OCI-LY7 (cell line): ENCODE measurements around the gene MLPH.

Experiments used
- EZH2phosphoT487 ChIP-seq: fragments of 200-600 bp; sonication (generic); IDR thresholded peaks from 2 replicates; pipeline ENCODE4 v1.6.1; 2018; ENCODE audit warnings: low read depth, borderline replicate concordance, mild to moderate bottlenecking, mixed run types, antibody characterized with exemption, low read length, moderate library complexity, mixed read lengths
- TF ChIP-seq, protein P1 (sequence below): fragments of 200-600 bp; sonication (generic); conservative IDR thresholded peaks from 2 replicates; pipeline ENCODE4 v1.5.1; 2014; ENCODE audit warnings: mild to moderate bottlenecking, antibody characterized with exemption, low read length, moderate library complexity, mixed read lengths

DNA sequence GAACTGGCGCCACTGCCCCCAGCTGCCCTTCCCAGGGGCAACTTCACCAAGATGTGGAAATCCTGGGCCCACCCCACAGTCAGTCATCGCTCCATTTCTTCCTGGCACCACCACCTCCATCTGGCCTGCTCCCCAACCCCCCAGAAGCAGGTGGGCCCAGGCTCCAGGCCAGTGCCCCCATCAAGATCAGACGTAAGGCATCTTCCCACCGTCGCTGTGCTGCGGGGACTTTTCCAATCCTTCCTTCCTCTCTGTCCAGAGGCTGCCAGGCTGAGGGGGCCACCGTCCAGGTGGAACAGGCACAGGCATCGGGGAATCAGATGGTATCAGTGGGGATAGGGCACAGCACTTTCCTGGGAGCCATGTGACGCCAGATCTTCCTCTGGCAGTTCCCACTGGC is 87.4 kb downstream of the MLPH start:
- TF ChIP-seq, protein P1, sequence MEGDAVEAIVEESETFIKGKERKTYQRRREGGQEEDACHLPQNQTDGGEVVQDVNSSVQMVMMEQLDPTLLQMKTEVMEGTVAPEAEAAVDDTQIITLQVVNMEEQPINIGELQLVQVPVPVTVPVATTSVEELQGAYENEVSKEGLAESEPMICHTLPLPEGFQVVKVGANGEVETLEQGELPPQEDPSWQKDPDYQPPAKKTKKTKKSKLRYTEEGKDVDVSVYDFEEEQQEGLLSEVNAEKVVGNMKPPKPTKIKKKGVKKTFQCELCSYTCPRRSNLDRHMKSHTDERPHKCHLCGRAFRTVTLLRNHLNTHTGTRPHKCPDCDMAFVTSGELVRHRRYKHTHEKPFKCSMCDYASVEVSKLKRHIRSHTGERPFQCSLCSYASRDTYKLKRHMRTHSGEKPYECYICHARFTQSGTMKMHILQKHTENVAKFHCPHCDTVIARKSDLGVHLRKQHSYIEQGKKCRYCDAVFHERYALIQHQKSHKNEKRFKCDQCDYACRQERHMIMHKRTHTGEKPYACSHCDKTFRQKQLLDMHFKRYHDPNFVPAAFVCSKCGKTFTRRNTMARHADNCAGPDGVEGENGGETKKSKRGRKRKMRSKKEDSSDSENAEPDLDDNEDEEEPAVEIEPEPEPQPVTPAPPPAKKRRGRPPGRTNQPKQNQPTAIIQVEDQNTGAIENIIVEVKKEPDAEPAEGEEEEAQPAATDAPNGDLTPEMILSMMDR: no peak
- no peak for TF ChIP-seq EZH2phosphoT487
